Fibroblast of skin of left quadriceps (primary cell): ENCODE data around the gene BCL2L15.

ENCODE experiments used
- DNase-seq, 2 experiments: peaks; one replicate each; pipeline ENCODE4 v3.0.0-alpha.2; 2013; ENCODE audit warnings: low read depth in 2 of 2

The BCL2L15 gene

GRCh38 chr1:113905435-113905861 is 18.1 kb upstream of the BCL2L15 start:
- DNase-seq, result no peak

- DNase-seq, result peak; percentile 100
These were observed 17.5 kb upstream of the BCL2L15 start, which contains the start of the genes AP4B1 and DCLRE1B for GRCh38 chr1:113904674-113905434. AP4B1 (minus strand) TSS chr1:113904799; CDS start chr1:113904717, 82 bp downstream. DCLRE1B (plus strand) TSS chr1:113905326; CDS start chr1:113905587, 261 bp downstream.

- no peak for DNase-seq
These were observed 16.9 kb upstream of the BCL2L15 start for GRCh38 chr1:113904293-113904673.

GRCh38 chr1:113903501-113904292 is 16.3 kb upstream of the BCL2L15 start:
- DNase-seq, result no peak

- no peak for DNase-seq
These were observed 13.8 kb upstream of the BCL2L15 start for GRCh38 chr1:113901191-113901590.

GRCh38 chr1:113899111-113899510 is 11.7 kb upstream of the BCL2L15 start:
- DNase-seq, result no peak

- no peak for DNase-seq
These were observed 10.9 kb upstream of the BCL2L15 start for GRCh38 chr1:113898241-113898814.

- DNase-seq, result no peak
These were observed 8.6 kb upstream of the BCL2L15 start for GRCh38 chr1:113895961-113896360.

- no peak for DNase-seq
These were observed 7.7 kb upstream of the BCL2L15 start for GRCh38 chr1:113895098-113895497.

- no peak for DNase-seq
These were observed 5.9 kb upstream of the BCL2L15 start for GRCh38 chr1:113893267-113893666.

GRCh38 chr1:113891631-113892220 is 4.3 kb upstream of the BCL2L15 start:
- DNase-seq, result no peak

GRCh38 chr1:113890816-113891215 is 3.4 kb upstream of the BCL2L15 start:
- no peak for DNase-seq

- DNase-seq, result no peak
These were observed 672 bp downstream of the BCL2L15 start for GRCh38 chr1:113886417-113887401.

GRCh38 chr1:113881661-113882060 is 5.7 kb downstream of the BCL2L15 start:
- DNase-seq, result no peak

- DNase-seq, result no peak
These were observed 7.7 kb downstream of the BCL2L15 start for GRCh38 chr1:113879739-113880038.

GRCh38 chr1:113876176-113876575 is 11.2 kb downstream of the BCL2L15 start:
- no peak for DNase-seq

- DNase-seq, result no peak
These were observed 11.7 kb downstream of the BCL2L15 start for GRCh38 chr1:113875714-113876113.

GRCh38 chr1:113874012-113874879 is 13.1 kb downstream of the BCL2L15 start:
- DNase-seq, result no peak

GRCh38 chr1:113872219-113872935 is 15.0 kb downstream of the BCL2L15 start:
- no peak for DNase-seq
